GM21528 (cell line): ENCODE results near the gene SHLD2.
"Not testable (repeated sequence)": the region's sequence is repeated elsewhere in the genome, so short reads cannot be mapped to it uniquely, and the experiment has no call there.

Source experiments
- ATAC-seq: cut with Tn5 transposase; IDR thresholded peaks from one replicate; pipeline ENCODE4 v1.9.1; 2021; ENCODE audit warnings: mild to moderate bottlenecking, moderate library complexity; ENCODE audit not compliant: unreplicated experiment, low FRiP score

SHLD2 gene

DNA sequence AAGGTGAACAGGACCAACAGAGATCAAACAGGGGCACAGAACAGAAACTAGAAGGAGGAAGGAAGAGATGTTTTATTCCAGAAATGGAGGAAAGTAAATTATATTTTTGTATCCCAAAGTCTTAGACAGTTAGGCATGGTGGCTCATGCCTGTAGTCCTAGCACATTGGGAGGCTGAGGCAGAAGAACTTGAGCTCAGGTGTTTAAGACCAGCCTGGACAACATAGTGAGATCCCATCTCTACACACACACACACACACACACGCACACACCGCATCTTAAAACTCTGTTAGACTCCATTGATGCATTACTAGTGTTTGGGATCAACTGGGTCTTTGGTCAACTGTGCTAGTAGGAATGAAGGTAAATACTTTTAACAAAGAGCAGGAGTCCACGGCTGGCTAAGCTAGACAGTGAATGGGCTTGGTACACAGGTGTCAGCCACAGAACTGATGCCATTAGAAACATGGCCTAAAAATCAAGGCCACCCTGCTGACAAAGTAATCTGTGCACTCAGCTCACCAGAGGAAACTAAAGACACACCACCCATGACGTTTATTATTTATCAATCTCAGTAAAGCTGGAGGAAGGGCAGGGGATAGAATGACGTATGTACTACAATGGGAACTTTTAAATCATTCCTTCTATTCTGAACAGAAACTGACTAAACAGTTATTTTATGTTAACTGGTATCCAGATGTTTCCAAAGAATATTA lies 11.3 kb upstream of the SHLD2 start:
- ATAC-seq: not testable (repeated sequence)

DNA sequence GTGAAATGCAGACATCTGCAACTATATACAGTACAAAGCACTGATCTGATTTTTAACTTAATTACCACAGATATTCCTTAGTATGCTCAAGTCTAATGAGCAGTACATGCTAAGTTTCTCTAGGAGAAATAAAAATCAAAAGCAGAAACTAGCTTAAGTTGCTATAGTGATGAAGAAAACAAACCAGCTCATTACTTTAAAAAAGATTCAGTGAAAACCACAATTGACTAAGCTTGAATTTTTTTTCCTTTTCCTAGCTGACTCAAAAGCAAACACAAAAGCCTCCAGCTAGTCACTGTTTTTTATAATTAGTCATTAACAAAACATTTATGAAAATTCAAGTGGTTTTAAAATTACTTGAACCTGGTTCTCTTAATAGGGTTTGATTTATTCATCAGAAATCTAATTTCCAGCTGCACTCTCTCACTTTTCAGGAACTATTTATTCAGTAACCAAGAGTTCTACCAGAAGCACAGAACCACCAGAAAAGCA lies 10.7 kb upstream of the SHLD2 start:
- ATAC-seq: not testable (repeated sequence)

DNA sequence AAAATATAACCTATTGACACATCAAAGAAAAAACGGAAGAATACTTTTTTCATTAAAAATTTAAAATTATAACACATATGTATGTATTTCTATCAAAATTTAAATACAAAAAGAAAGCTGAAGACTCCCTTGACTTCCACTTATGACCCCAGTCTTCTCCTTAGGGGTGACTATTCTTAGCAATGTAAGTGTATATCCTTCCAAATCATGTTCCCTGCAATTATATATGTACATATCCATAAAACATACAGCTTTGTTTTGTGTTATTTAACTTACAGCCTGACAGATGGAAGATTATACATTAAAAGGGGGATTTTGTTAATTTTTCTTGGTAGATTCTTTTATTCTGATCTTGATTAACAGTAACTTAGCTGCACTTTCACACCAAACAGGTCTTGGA lies 9.5 kb upstream of the SHLD2 start:
- ATAC-seq: no peak

GRCh38 chr10:87089746-87090145 lies 5.3 kb upstream of the SHLD2 start:
- no peak for ATAC-seq

- ATAC-seq: no peak
Observed at GRCh38 chr10:87090779-87091178, 4.2 kb upstream of the SHLD2 start.

DNA sequence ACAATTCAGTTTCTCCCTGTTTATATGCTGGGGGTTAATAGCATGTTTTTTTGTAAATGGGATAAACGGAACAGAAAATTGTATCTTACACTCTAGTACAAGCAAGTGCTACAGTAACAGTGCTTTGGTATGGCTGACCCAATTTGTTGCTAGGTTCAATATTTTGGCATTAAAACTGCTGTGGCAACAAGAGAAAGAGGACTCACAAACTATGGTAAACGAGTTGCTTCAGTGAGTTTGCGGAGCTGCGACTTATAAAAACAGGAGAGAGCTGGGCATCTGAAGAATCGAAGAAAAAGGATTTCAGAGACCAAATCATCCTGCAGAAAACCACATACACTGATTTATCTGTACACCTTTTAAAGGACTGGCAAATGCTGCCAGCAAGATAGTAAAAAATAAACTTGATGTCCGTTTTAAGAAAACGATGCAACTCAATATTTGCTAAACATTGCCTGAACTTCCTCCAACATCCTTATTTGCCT lies 2.6 kb upstream of the SHLD2 start:
- ATAC-seq: no peak

DNA sequence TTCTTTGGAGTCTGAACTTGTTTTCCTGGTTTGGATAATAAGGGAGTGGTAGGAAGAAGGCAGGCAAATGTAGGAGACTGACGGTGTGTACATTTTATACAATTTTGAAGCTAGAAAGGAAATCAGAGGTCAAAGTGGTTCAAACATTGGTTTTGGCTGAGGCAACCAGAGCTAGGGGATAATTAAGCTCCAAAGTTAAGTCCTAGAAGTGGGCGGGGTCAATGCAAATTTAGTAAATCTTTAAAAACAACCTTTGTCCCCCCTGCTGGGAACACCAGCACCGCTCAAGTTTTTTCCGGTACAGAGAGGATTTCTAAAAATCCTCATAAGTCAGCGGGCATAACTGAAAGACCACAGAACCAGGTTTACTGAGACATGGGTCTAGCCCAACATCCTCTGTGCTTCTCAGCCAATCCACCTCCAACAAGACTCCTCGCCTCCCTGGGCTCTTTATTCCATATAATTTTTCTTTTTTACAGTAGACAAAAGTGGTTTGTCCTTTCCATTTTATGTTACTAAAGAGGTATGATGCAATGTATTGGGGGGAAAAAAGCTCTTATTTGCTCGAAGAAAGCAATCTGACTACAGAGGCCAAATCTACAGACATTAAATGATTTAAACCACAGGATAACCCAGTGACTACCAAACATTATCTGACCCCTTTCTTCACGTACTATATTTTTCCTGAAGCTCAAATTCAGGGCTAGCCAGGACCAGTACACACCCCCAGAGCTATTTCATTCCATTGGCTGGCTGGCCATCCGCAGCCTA lies 2.0 kb upstream of the SHLD2 start:
- ATAC-seq: no peak

GRCh38 chr10:87093632-87094372 lies 1.2 kb upstream of the SHLD2 start:
- ATAC-seq: peak; percentile 30

DNA sequence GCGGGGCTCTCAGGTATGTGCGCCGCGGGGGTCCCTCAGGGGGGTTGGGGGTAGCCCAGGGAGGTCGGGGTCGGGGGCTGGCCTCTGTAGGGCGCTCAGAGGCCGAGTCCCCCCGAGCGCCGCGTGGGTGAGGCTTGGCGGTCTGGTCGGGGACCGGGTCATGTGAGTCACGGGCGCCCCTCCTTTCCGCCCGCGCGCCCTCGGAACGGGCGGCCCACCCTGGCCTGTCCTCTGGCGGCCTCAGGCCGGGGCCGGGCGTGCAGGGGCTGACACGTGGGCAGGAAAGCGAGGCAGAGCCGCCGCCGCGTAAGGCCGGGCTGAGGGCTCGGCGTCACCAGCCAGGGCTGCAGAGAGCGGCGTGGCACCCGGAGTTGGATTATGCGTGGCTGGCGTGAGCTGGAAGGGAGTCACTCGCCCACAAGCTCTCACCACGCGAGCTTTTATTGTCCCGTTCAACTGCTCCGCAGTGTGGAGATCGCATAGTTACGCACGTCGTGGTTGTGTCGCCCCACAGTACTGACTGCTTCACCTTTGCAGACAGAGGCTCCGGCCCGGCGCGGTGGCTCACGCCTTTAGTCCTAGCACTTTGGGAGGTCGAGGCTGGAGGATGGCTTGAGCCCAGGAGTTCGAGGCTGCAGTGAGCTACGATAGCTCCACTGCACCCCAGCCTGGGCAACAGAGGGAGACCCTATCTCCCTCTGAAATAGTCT lies 385 bp downstream of the SHLD2 start:
- peak; percentile 62 for ATAC-seq

DNA sequence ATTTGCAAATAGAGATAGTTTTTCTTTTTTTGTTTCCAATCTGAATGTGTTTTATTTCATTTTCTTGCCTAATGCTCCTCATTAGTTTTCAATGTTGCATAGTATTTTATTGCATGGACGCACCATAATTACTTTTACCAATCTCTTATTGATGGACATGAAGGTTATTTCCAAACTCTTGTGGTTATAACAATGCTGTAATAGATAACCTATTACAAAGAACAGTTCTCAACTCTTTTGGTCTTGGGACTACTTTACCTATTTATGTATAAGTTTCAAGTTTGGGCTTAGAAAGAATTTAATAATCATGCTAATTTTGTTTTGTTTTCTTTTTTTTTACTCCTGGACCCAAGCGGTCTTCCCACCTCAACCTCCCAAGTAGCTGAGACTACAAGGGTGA lies 7.0 kb downstream of the SHLD2 start:
- no peak for ATAC-seq

DNA sequence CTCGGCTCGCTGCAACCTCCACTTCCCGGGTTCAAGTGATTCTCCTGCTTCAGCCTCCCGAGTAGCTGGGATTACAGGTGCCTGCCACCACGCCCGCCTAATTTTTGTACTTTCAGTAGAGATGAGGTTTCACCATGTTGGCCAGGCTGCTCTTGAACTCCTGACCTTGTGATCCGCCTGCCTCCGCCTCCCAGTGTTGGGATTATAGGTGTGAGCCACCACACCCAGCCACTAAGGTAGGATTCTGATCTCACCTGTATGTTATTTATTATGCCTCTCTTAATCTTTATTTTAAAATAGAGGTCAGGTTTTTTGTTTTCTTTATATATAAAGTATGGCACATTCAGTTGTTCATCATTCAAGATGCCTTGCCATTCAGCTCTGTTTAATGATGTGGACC lies 9.7 kb downstream of the SHLD2 start:
- not testable (repeated sequence) for ATAC-seq

GRCh38 chr10:87105446-87106124 lies 10.6 kb downstream of the SHLD2 start:
- ATAC-seq: no peak

DNA sequence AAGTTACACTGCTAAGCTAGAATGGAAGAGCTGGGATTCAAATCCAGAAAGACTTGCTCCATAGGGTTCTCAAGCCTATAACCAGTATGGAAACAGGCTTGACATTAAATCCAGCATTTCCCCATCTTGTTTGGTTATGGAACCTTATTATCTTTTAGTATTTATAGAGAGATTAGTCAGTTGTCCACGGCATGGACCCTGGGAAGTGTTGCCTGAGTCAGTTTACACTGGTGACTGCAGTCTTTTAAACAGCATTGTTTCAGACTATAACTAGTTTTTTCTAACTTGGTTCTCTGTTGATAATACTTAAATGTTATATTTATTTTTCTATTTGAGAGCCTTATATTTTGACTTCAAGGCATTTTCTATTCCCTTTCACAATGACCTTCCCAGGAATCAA lies 23.1 kb downstream of the SHLD2 start:
- not testable (repeated sequence) for ATAC-seq

DNA sequence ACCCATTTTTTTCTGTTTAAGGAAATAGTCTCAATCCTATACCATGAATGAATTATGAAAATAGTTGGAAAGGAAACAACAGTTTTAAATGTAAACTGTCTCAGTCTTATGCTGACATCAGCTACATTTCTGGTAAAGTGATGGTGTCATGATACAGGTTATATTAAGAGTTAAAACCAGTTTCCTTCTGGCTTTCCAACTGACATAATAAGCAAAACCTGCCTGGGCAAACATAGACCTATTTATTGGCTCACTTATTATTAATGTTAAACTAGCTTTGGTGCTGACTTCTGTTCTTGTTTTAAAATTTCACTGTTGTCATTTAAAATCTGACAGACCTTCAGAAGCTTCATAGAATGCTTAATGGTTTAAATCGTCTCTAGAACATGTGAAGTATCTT lies 24.0 kb downstream of the SHLD2 start:
- not testable (repeated sequence) for ATAC-seq

GRCh38 chr10:87123351-87123750 lies 28.3 kb downstream of the SHLD2 start:
- not testable (repeated sequence) for ATAC-seq

- ATAC-seq: not testable (repeated sequence)
Observed at GRCh38 chr10:87127048-87127447, 32.0 kb downstream of the SHLD2 start.

GRCh38 chr10:87127607-87128156 lies 32.7 kb downstream of the SHLD2 start:
- ATAC-seq: not testable (repeated sequence)

DNA sequence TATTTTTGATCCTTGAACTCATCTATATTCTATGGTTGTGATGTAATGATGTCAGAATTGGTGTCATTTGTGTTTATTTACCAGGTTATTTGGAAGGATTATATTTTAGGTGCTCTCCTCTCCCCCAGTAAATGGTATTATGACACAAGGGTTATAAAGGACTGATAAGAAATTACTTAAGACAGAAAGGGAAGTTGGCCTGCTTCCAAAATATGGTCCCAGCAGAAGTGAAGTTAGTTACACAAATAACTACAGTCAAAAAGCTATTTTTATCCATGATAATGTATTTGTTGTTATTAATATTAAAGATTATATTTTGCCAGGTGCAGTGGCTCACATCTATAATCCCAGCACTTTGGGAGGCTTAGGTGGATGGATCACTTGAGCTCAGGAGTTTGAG lies 37.2 kb downstream of the SHLD2 start:
- ATAC-seq: not testable (repeated sequence)

- ATAC-seq: not testable (repeated sequence)
Observed at GRCh38 chr10:87133936-87134335, 38.9 kb downstream of the SHLD2 start.
